ENCODE data around the gene TCF7L1. TPM values are rescaled to one million over a fixed set of nuclear protein-coding genes. Genes with fewer than 3 reads are reported as not detected.

The TCF7L1 gene
- total and polyA plus RNA-seq, 2 of the 13 experiments (the other 11 are each of a cell fraction or from before 2014, with no cell fraction given), result 0.04 to 0.15 TPM

- no peaks in the 10 kb centered on the region for H3K4me1 ChIP-seq (ENCODE audit: insufficient read depth, low read length)
- 71% methylated on average over 7 of the region's 7 CpGs for WGBS (ENCODE audit: low lambda C conversion rate)
- DNase-seq (ENCODE audit: low spot score) (no peak), ATAC-seq (no peak), FAIRE-seq (no peak)
- BruUV-seq (replicated peaks), result no TSS peak
- H3K79me2 ChIP-seq (ENCODE audit: insufficient read depth, low read length), result no peaks in the 10 kb centered on the region
- in situ Hi-C loops (cut with HindIII; ENCODE audit: extremely low pct_ligation_motif_present, low pct_unique_long_range_greater_than_20kb) (loop anchor here (10.0 kb wide), 1 partner anchor 178 kb away; no protein-coding TSS in a partner anchor), intact Hi-C loops (cut with micrococcal nuclease; ENCODE audit: unreplicated experiment) (no loop called here)
- no peak overlapping the region for H3K4me3 ChIP-seq (replicated peaks in 1 of 3; ENCODE audit: insufficient read depth in 1 of 3, low read depth in 2 of 3, low read length in 3 of 3)
- no peak overlapping the region for H3K4me2 ChIP-seq (ENCODE audit: low read depth, low read length)
- POLR2A ChIA-PET, result no interaction called here
- CTCF ChIA-PET (ENCODE audit: low intra/inter-chr PET ratio, low total read pairs), result no interaction called here
- no peaks in the 10 kb centered on the region for H4K20me1 ChIP-seq (ENCODE audit: insufficient read depth, low read length)
- no peaks in the 10 kb centered on the region for H3K36me3 ChIP-seq (replicated peaks in 1 of 2; ENCODE audit: control insufficient read depth in 1 of 2, insufficient read depth in 2 of 2, low read length in 2 of 2)
- TF ChIP-seq, protein P1, sequence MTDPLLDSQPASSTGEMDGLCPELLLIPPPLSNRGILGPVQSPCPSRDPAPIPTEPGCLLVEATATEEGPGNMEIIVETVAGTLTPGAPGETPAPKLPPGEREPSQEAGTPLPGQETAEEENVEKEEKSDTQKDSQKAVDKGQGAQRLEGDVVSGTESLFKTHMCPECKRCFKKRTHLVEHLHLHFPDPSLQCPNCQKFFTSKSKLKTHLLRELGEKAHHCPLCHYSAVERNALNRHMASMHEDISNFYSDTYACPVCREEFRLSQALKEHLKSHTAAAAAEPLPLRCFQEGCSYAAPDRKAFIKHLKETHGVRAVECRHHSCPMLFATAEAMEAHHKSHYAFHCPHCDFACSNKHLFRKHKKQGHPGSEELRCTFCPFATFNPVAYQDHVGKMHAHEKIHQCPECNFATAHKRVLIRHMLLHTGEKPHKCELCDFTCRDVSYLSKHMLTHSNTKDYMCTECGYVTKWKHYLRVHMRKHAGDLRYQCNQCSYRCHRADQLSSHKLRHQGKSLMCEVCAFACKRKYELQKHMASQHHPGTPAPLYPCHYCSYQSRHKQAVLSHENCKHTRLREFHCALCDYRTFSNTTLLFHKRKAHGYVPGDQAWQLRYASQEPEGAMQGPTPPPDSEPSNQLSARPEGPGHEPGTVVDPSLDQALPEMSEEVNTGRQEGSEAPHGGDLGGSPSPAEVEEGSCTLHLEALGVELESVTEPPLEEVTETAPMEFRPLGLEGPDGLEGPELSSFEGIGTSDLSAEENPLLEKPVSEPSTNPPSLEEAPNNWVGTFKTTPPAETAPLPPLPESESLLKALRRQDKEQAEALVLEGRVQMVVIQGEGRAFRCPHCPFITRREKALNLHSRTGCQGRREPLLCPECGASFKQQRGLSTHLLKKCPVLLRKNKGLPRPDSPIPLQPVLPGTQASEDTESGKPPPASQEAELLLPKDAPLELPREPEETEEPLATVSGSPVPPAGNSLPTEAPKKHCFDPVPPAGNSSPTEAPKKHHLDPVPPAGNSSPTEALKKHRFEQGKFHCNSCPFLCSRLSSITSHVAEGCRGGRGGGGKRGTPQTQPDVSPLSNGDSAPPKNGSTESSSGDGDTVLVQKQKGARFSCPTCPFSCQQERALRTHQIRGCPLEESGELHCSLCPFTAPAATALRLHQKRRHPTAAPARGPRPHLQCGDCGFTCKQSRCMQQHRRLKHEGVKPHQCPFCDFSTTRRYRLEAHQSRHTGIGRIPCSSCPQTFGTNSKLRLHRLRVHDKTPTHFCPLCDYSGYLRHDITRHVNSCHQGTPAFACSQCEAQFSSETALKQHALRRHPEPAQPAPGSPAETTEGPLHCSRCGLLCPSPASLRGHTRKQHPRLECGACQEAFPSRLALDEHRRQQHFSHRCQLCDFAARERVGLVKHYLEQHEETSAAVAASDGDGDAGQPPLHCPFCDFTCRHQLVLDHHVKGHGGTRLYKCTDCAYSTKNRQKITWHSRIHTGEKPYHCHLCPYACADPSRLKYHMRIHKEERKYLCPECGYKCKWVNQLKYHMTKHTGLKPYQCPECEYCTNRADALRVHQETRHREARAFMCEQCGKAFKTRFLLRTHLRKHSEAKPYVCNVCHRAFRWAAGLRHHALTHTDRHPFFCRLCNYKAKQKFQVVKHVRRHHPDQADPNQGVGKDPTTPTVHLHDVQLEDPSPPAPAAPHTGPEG (CRISPR knock-in tag; IDR thresholded peaks at IDR 0.05), result no peak
- TF ChIP-seq ZFP41 (CRISPR knock-in tag; IDR thresholded peaks at IDR 0.05; ENCODE audit: borderline replicate concordance), result no peak
- no peak for TF ChIP-seq THYN1 (CRISPR knock-in tag; IDR thresholded peaks at IDR 0.05; ENCODE audit: borderline replicate concordance, low read depth)
- no peak overlapping the region for H2AFZ ChIP-seq (ENCODE audit: low read length)
- no peak overlapping the region for H3K27ac ChIP-seq (ENCODE audit: extremely low read length, insufficient read depth, low read length)
- H3K27me3 ChIP-seq (ENCODE audit: control insufficient read depth in 1 of 2, insufficient read depth in 2 of 2, low read length in 2 of 2), result peaks cover 4 to 43% of the 10 kb centered on the region in 2 experiments; a peak in 4 of 5 replicates
- no peaks in the 10 kb centered on the region for H3K9me3 ChIP-seq (ENCODE audit: low read length)
- no peak overlapping the region for H3K9ac ChIP-seq (ENCODE audit: insufficient read depth, low read depth, low read length)
Measured at GRCh38 chr2:85242321-85242720, 109.1 kb downstream of the TCF7L1 start.

Measured in HepG2 (cell line).